Fibroblast of skin of right biceps (primary cell): ENCODE data around the gene SLC2A13.

Experiments
- DNase-seq: peaks from one replicate; pipeline ENCODE4 v3.0.0-alpha.2; 2013

Gene SLC2A13

GRCh38 chr12:40105515-40106201, at the start of gene SLC2A13:
Gene SLC2A13 (minus strand): TSS chr12:40106081. CDS start chr12:40105808, 273 bp downstream.
- DNase-seq: peak; percentile 75

DNA sequence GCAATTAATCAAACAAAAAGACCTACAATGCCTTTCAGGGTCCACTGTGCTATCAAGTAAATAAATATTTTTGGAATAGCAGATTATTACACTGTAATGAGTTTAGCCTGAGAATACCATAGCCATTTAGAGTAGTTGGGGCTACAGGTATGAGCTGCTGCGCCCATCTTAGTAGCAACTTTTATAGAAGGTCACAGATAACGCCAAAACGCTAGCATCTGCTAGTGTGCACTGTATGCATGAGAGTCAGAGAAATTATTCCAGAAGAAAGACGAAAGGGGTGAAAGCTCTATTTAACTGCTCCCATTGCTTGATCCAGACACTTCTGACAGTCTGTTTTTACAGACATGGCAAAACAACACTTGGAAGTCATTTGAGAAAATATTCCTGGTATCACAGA, 48.5 kb upstream of the SLC2A13 start:
- DNase-seq: no peak

DNA sequence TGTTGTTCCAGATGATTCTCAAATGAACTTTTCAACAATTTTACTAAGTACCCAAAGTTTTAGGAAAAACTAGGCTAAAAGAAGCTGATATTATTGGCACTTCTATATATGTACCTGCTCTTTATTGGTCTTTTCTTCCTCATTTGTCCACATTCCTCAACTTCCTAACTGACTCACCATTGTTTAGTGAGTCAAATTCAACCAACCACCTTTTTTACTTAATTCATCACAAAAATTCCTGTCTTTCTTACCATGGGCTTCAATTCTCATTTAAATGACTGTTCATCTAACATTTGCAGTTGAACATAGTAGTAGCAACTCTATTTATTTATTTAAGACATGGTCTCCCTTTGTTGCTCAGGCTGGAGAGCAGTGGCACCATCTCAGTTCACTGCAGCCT, 47.6 kb upstream of the SLC2A13 start:
- DNase-seq: no peak

- DNase-seq: peak; percentile 41
Measured at GRCh38 chr12:40152783-40153383, 47.0 kb upstream of the SLC2A13 start.

- DNase-seq: no peak
Measured at GRCh38 chr12:40149673-40150260, 43.9 kb upstream of the SLC2A13 start.

GRCh38 chr12:40146800-40147797, 41.2 kb upstream of the SLC2A13 start:
- DNase-seq: no peak

- no peak for DNase-seq
Measured at GRCh38 chr12:40145896-40146295, 40.0 kb upstream of the SLC2A13 start.

- DNase-seq: no peak
Measured at GRCh38 chr12:40144023-40144422, 38.1 kb upstream of the SLC2A13 start.

- no peak for DNase-seq
Measured at GRCh38 chr12:40142001-40142744, 36.3 kb upstream of the SLC2A13 start.

- DNase-seq: no peak
Measured at GRCh38 chr12:40138526-40138925, 32.6 kb upstream of the SLC2A13 start.

GRCh38 chr12:40137252-40137651, 31.4 kb upstream of the SLC2A13 start:
- DNase-seq: peak; percentile 0

DNA sequence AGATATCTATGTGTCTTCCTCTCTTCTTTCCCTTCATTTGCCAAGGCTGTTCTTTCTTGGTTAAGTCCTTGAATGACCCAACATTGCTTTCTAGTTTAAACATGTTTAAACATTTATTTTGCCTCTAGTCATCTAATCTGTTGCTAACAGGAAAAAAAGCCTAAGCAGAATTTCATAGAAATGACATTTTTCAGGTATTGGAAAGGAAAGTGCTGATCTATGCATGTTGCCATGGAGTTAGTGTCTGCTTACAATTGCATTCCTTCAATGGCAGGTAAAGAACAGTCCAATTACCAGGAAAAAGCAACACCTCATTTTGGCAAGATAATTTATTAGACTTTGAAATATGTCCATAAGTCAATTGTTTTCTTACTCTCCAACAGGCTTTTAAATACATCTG, 21.5 kb upstream of the SLC2A13 start:
- DNase-seq: no peak

DNA sequence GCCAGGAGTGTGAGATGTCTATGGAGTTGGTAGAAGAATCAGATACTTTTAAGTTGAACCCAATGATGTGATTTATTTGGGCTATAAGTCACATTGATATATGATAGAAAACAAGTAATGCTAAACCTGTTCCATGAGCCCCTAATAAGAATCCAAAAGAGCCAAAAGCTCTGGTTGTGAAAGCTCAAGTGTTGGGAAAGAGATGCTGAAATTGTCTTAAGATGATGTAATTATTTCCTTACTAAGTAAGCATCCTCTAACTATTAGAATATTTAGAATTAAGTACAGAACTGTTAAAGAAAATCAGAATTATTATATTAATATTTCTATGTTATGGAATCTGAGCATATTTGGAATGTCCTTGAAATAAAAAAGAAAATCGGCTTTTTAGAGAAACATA, 17.6 kb upstream of the SLC2A13 start:
- DNase-seq: no peak

GRCh38 chr12:40122842-40123241, 17.0 kb upstream of the SLC2A13 start:
- DNase-seq: no peak

DNA sequence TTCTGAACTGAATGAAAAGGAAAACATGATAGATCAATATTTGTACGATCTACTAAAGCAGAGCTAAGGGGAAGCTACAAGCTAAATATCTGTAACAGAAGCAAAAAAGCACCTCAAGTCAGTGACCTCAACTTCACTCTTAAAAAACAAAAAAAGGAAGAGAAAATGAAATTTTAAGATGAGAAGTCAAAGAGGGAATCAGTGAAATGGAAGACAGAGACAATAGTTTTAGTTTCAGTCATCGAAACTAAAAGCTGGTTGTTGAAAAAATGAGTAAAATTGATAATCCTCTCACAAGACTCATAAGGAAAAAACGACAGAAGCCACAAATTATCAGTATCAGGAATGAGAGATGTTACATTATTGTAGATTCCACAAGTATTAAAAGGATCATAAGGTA, 11.9 kb upstream of the SLC2A13 start:
- no peak for DNase-seq

GRCh38 chr12:40110586-40110985, 4.7 kb upstream of the SLC2A13 start:
- no peak for DNase-seq

DNA sequence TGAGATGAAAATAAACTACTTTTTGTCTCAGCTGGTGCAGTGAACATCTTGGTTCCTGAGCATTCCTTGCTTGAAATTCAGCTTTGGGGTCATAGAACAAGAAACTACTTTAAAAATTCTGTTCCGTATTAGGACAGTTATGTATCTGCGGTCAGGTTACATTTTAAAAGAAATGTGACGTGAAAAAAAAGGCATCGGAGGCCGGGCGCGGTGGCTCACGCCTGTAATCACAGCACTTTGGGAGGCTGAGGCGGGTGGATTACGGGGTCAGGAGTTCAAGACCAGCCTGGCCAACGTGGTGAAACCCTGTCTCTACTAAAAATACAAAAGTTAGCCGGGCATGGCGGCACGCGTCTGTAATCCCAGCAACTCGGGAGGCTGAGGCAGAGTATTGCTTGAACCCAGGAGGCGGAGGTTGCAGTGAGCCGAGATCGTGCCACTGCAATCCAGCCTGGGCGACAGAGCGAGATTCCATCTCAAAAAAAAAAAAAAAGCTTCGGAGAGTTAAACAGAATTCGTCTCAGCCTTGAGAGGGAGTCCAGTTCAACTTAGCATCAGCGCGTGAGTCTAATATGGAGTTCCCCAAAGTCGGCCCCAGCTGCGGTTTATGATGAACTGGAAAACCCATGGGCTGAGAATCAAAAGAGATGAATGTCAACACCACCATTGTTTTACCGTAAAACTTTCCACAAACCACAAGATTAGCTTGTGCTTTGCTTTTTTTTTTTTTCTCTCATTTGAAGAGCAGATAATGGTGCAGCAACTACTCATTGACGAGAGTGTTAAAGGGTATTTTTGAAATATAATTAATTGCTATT, 2.1 kb upstream of the SLC2A13 start:
- no peak for DNase-seq

GRCh38 chr12:40107098-40107802, 1.4 kb upstream of the SLC2A13 start:
- DNase-seq: peak; percentile 64

DNA sequence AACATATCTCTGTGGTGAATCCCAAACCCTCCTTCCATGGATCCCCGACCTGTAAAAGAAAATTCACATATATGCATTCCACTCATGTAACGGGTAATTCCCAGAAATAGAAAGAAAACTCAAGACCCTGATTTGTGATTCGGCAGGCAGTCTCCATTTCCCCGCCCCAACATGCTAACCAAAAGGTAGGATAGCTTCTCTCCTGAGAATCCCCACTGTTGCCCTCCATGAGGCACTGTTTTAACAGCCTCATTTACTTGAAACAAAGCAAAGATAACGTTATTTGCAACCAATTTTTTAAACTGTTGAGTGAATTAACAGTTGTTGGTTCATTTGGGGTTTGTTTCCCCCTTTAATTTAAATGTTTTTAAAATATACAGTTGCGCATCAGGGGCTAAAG, 774 bp upstream of the SLC2A13 start:
- no peak for DNase-seq

DNA sequence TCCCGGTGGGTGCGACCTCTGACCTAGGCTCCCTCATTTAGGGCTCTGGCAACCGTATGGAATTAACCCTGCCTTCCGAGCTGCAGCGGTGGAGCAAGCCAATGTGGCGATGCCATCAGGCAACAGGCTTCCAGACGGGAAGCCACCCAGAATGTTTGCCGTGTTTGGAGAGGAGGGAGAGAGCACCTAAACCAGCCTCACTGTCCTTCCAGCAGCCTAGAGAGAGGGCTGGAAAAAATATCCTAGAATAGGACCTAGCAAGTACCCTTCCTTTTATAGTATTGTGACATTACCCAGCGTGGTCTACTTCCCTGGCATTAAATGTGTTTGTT, 287 bp upstream of the SLC2A13 start:
- no peak for DNase-seq

DNA sequence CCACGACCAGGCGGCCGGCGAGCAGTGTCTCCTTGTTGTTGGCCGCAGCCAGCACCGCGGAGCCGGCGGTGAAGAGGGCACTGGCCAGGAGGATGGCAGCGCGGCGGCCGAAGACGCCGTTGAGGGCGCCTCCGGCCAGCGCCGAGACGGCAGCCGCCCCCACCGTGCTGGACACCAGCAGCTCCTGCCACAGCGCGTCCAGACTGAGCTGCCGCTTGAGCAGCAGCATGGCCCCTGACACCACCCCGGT, 691 bp downstream of the SLC2A13 start:
- DNase-seq: no peak
